ENCODE data around the gene DOK7. TPM values are rescaled to one million over a fixed set of nuclear protein-coding genes. Genes with fewer than 3 reads are reported as not detected.

Gene DOK7
- total and polyA plus RNA-seq, 4 experiments from 2014 or later, result 0.10 TPM; not detected in 3

- no peaks in the 10 kb centered on the region for H3K4me1 Mint-ChIP-seq
- ChIA-PET CTCF (ENCODE audit: partially characterized antibody) (no interaction called here), POLR2A (ENCODE audit: partially characterized antibody) (no interaction called here)
- peak overlapping the region in 1 of 7 donors; percentile 29 for H3K27ac Mint-ChIP-seq
- Histone ChIP-seq H3K27me3 (ENCODE audit: insufficient read depth, low read length) (no peaks in the 10 kb centered on the region), H3K4me1 (ENCODE audit: insufficient read depth, low read length) (no peaks in the 10 kb centered on the region), H3K36me3 (ENCODE audit: insufficient read depth, low read length) (peaks cover 69% of the 10 kb centered on the region), H3K4me3 (ENCODE audit: low read length in 2 of 2) (no peak overlapping the region), H3K27ac (ENCODE audit: low read depth, low read length) (no peak overlapping the region), H3K9me3 (ENCODE audit: control insufficient read depth in 1 of 2, low read length in 2 of 2) (no peaks in the 10 kb centered on the region)
- no peak overlapping the region for H3K4me3 Mint-ChIP-seq
- peaks cover 53 to 73% of the 10 kb centered on the region in 2 donors for H3K36me3 Mint-ChIP-seq
- no peaks in the 10 kb centered on the region for H3K27me3 Mint-ChIP-seq
- DNase-seq, result peak in 1 of 5 donors; percentile 33
- peaks cover 0 to 3% (median 0%) of the 10 kb centered on the region in 8 donors for H3K9me3 Mint-ChIP-seq
- intact Hi-C loops (cut with micrococcal nuclease), result no loop called here
These were observed 54.0 kb downstream of the DOK7 start for GRCh38 chr4:3516836-3517730.

DNA sequence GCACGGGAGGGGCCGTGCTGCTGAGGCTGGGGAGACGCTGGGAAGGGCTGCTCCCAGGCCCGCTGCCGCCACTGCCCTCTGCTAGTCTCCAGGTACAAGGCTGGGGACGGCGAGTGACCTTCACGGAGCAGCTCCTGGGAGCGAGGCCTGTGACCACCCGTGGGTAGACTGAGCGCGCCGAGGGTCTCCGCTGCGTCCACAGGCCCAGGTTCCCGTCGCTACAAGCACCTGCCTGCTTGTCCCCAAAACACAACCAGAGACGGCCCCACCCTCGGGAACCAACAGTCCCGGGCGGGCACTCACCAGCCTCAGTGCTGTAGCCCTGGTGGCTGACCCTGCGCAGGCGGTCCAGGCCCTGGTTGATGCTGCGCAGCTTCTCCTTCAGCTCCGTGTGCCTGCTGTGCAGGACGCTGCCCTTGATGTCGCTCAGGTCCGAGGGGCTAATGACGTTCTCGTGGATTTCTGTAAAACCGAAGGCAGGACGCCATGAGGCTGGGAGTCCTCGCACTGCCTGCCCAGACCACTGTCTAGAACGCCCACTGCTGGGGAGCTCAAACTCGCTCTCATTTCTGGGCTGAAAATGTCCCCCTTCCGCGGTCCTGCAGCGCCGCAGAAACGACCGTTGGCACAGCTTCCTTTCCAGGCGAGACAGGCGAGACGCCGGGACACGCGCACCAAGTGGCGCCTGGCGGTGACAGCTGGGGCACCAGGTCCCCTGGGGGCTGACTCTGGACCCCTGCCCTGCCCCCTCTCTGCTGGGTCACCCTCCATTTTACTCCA is 54.8 kb downstream of the DOK7 start:
- Mint-ChIP-seq H3K36me3 (peaks cover 44 to 64% of the 10 kb centered on the region in 2 donors), H3K27ac (no peak overlapping the region), H3K4me1 (no peaks in the 10 kb centered on the region), H3K4me3 (no peak overlapping the region), H3K27me3 (no peaks in the 10 kb centered on the region), H3K9me3 (peaks cover 0 to 1% (median 0%) of the 10 kb centered on the region in 8 donors)
- DNase-seq, result peak in 1 of 5 donors; percentile 35
- intact Hi-C loops (cut with micrococcal nuclease), result no loop called here
- ChIA-PET POLR2A (ENCODE audit: partially characterized antibody) (no interaction called here), CTCF (ENCODE audit: partially characterized antibody) (no interaction called here)
- Histone ChIP-seq H3K4me1 (ENCODE audit: insufficient read depth, low read length) (no peaks in the 10 kb centered on the region), H3K27ac (ENCODE audit: low read depth, low read length) (no peak overlapping the region), H3K9me3 (ENCODE audit: control insufficient read depth in 1 of 2, low read length in 2 of 2) (no peaks in the 10 kb centered on the region), H3K27me3 (ENCODE audit: insufficient read depth, low read length) (no peaks in the 10 kb centered on the region), H3K36me3 (ENCODE audit: insufficient read depth, low read length) (peaks cover 62% of the 10 kb centered on the region), H3K4me3 (ENCODE audit: low read length in 2 of 2) (no peak overlapping the region)

GRCh38 chr4:3518511-3518880 is 55.4 kb downstream of the DOK7 start:
- CTCF ChIA-PET (ENCODE audit: partially characterized antibody), result no interaction called here
- Histone ChIP-seq H3K4me3 (ENCODE audit: low read length in 2 of 2) (no peak overlapping the region), H3K4me1 (ENCODE audit: insufficient read depth, low read length) (no peaks in the 10 kb centered on the region), H3K36me3 (ENCODE audit: insufficient read depth, low read length) (peaks cover 65% of the 10 kb centered on the region), H3K9me3 (ENCODE audit: control insufficient read depth in 1 of 2, low read length in 2 of 2) (no peaks in the 10 kb centered on the region), H3K27ac (ENCODE audit: low read depth, low read length) (no peak overlapping the region), H3K27me3 (ENCODE audit: insufficient read depth, low read length) (no peaks in the 10 kb centered on the region)
- no peak overlapping the region for H3K4me3 Mint-ChIP-seq
- peak in 1 of 5 donors; percentile 10 for DNase-seq
- no peaks in the 10 kb centered on the region for H3K27me3 Mint-ChIP-seq
- H3K4me1 Mint-ChIP-seq, result no peaks in the 10 kb centered on the region
- POLR2A ChIA-PET (ENCODE audit: partially characterized antibody), result no interaction called here
- no peak overlapping the region for H3K27ac Mint-ChIP-seq
- H3K9me3 Mint-ChIP-seq, result no peaks in the 10 kb centered on the region
- intact Hi-C loops (cut with micrococcal nuclease), result no loop called here
- H3K36me3 Mint-ChIP-seq, result peaks cover 43 to 64% of the 10 kb centered on the region in 2 donors

DNA sequence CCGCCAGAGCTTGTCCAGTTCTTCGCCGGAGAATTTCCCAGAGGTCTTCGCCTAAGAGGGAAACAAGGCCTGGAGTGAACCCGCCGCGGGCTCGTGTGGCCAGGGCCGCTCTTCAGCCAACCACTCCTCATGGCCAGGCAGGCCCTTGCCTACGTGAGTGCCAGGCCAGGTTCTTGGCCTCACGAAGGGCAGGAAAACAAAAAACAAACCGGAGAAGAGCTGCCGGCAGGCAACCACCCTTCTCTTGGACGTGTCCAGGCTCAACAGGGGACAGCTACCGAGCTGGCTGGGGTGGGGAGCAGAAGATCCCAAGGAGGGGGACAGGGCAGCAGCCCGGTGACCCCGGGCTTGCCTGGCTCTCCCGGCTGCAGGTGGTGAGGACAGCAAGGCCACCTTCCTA is 55.8 kb downstream of the DOK7 start:
- H3K4me1 ChIP-seq (ENCODE audit: insufficient read depth, low read length), result no peaks in the 10 kb centered on the region
- H3K4me1 Mint-ChIP-seq, result no peaks in the 10 kb centered on the region
- H3K36me3 Mint-ChIP-seq, result peaks cover 39 to 62% of the 10 kb centered on the region in 2 donors
- no peaks in the 10 kb centered on the region for H3K27me3 Mint-ChIP-seq
- no peaks in the 10 kb centered on the region for H3K27me3 ChIP-seq (ENCODE audit: insufficient read depth, low read length)
- no peaks in the 10 kb centered on the region for H3K9me3 ChIP-seq (ENCODE audit: control insufficient read depth in 1 of 2, low read length in 2 of 2)
- ChIA-PET POLR2A (ENCODE audit: partially characterized antibody) (no interaction called here), CTCF (ENCODE audit: partially characterized antibody) (no interaction called here)
- no peak overlapping the region for H3K27ac ChIP-seq (ENCODE audit: low read depth, low read length)
- intact Hi-C loops (cut with micrococcal nuclease), result no loop called here
- peak in 1 of 5 donors; percentile 16 for DNase-seq
- no peak overlapping the region for H3K4me3 Mint-ChIP-seq
- H3K4me3 ChIP-seq (ENCODE audit: low read length in 2 of 2), result no peak overlapping the region
- H3K9me3 Mint-ChIP-seq, result no peaks in the 10 kb centered on the region
- H3K27ac Mint-ChIP-seq, result no peak overlapping the region
- H3K36me3 ChIP-seq (ENCODE audit: insufficient read depth, low read length), result peaks cover 64% of the 10 kb centered on the region

- Mint-ChIP-seq H3K4me1 (no peaks in the 10 kb centered on the region), H3K4me3 (no peak overlapping the region), H3K27ac (peak overlapping the region in 1 of 7 donors; percentile 25), H3K27me3 (no peaks in the 10 kb centered on the region), H3K36me3 (peaks cover 34 to 66% of the 10 kb centered on the region in 2 donors), H3K9me3 (peaks cover 0 to under 1% (median 0%) of the 10 kb centered on the region in 8 donors)
- CTCF ChIA-PET (ENCODE audit: partially characterized antibody), result no interaction called here
- peaks cover 71% of the 10 kb centered on the region for H3K36me3 ChIP-seq (ENCODE audit: insufficient read depth, low read length)
- H3K4me1 ChIP-seq (ENCODE audit: insufficient read depth, low read length), result no peaks in the 10 kb centered on the region
- H3K9me3 ChIP-seq (ENCODE audit: control insufficient read depth in 1 of 2, low read length in 2 of 2), result no peaks in the 10 kb centered on the region
- DNase-seq, result peak in 1 of 5 donors; percentile 18
- H3K27ac ChIP-seq (ENCODE audit: low read depth, low read length), result no peak overlapping the region
- POLR2A ChIA-PET (ENCODE audit: partially characterized antibody), result no interaction called here
- intact Hi-C loops (cut with micrococcal nuclease), result no loop called here
- H3K27me3 ChIP-seq (ENCODE audit: insufficient read depth, low read length), result no peaks in the 10 kb centered on the region
- no peak overlapping the region for H3K4me3 ChIP-seq (ENCODE audit: low read length in 2 of 2)
These were observed 56.6 kb downstream of the DOK7 start for GRCh38 chr4:3519468-3520264.

- CTCF ChIA-PET (ENCODE audit: partially characterized antibody), result no interaction called here
- Histone ChIP-seq H3K27me3 (ENCODE audit: insufficient read depth, low read length) (no peaks in the 10 kb centered on the region), H3K9me3 (ENCODE audit: control insufficient read depth in 1 of 2, low read length in 2 of 2) (no peaks in the 10 kb centered on the region), H3K4me3 (ENCODE audit: low read length in 2 of 2) (no peak overlapping the region), H3K4me1 (ENCODE audit: insufficient read depth, low read length) (no peaks in the 10 kb centered on the region), H3K36me3 (ENCODE audit: insufficient read depth, low read length) (peaks cover 74% of the 10 kb centered on the region), H3K27ac (ENCODE audit: low read depth, low read length) (no peak overlapping the region)
- peak in 1 of 5 donors; percentile 16 for DNase-seq
- intact Hi-C loops (cut with micrococcal nuclease), result no loop called here
- Mint-ChIP-seq H3K9me3 (peaks cover 0 to 3% (median 0%) of the 10 kb centered on the region in 8 donors), H3K4me1 (peaks cover 0 to 1% (median 0%) of the 10 kb centered on the region in 4 donors), H3K27me3 (no peaks in the 10 kb centered on the region), H3K36me3 (peaks cover 33 to 67% of the 10 kb centered on the region in 2 donors), H3K4me3 (no peak overlapping the region), H3K27ac (peak overlapping the region in 1 of 7 donors; percentile 12)
- POLR2A ChIA-PET (ENCODE audit: partially characterized antibody), result no interaction called here
These were observed 57.2 kb downstream of the DOK7 start for GRCh38 chr4:3520276-3520675.
